ENCODE results near the gene AP2A1.

AP2A1 gene

GRCh38 chr19:49805822-49806619 lies 39.2 kb downstream of the AP2A1 start:
- no peak for TF ChIP-seq CTCF (IDR thresholded peaks at IDR 0.05; ENCODE audit: control insufficient read depth, extremely low read depth, insufficient read depth)

GRCh38 chr19:49806620-49806959 lies 39.8 kb downstream of the AP2A1 start:
- DNase-seq (ENCODE audit: low read depth) = no peak
- no peak overlapping the region for H3K4me3 ChIP-seq (ENCODE audit: low read depth, low read length)
- TF ChIP-seq CTCF (IDR thresholded peaks at IDR 0.05; ENCODE audit: control insufficient read depth, extremely low read depth, insufficient read depth) = no peak

More at GRCh38 chr19:49805822-49806619, 39.2 kb downstream of the AP2A1 start:
- no peak overlapping the region for H3K4me3 ChIP-seq (ENCODE audit: low read depth, low read length)
- no peak for DNase-seq (ENCODE audit: low read depth)

- TF ChIP-seq CTCF (IDR thresholded peaks at IDR 0.05; ENCODE audit: control insufficient read depth, extremely low read depth, insufficient read depth) = no peak
- DNase-seq (ENCODE audit: low read depth) = no peak
- no peak overlapping the region for H3K4me3 ChIP-seq (ENCODE audit: low read depth, low read length)
Measured at GRCh38 chr19:49807058-49807903, 40.5 kb downstream of the AP2A1 start.

- no peak for DNase-seq (ENCODE audit: low read depth)
- no peak overlapping the region; the same call in 1 of the 2 replicates for H3K4me3 ChIP-seq (ENCODE audit: low read depth, low read length)
- no peak for TF ChIP-seq CTCF (IDR thresholded peaks at IDR 0.05; ENCODE audit: control insufficient read depth, extremely low read depth, insufficient read depth)
Measured at GRCh38 chr19:49807904-49808675, 41.3 kb downstream of the AP2A1 start.

- no peak for TF ChIP-seq CTCF (IDR thresholded peaks at IDR 0.05; ENCODE audit: control insufficient read depth, extremely low read depth, insufficient read depth)
- H3K4me3 ChIP-seq (ENCODE audit: low read depth, low read length) = peak overlapping the region; percentile 45
- DNase-seq (ENCODE audit: low read depth) = peak; percentile 28
Measured at GRCh38 chr19:49808711-49809159, 41.9 kb downstream of the AP2A1 start.

DNA sequence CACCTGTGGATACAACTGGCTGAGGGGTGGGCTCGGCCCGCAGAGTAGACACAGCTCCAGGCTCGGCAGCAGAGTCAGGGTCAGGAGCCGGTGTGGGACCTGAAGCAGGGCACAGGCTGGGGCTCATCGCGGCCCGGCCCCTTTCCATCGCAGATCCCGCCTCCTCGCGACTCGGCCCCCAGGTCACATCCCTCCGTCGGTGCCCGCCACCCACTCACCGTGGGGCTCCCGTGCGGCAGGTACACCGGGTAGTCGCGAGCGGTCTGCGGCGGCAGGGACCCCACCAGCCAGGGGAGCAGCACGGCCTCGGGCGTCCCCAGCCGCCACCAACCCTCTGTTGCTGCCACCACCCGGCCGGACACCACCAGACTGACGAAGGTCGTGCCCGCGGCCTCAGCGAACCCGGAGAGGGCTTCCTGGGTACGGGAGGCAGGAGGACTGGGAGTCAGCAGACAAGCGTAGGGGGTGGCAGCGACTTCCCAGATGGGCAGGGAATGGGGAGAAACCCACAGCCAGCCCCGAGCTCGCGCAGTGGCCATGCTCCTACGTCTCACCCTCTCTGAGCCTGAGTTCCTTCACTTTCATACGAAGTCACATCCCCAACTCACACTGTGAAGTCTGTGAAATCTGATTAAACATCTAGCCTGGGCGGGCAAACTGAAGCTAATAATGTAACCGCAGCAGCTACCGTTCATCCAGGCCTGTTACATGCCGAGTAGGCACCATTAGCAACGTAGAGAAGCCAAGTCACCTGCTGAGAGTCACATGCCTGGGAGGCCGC lies 42.5 kb downstream of the AP2A1 start:
- TF ChIP-seq CTCF (IDR thresholded peaks at IDR 0.05; ENCODE audit: control insufficient read depth, extremely low read depth, insufficient read depth) = no peak
- no peak for DNase-seq (ENCODE audit: low read depth)
- H3K4me3 ChIP-seq (ENCODE audit: low read depth, low read length) = peak overlapping the region; percentile 45
